HG03095 (cell line): ENCODE data around the gene CPTP.

ENCODE experiments used
- ATAC-seq: cut with Tn5 transposase; IDR thresholded peaks from one replicate; pipeline ENCODE4 v1.9.1; 2021; ENCODE audit warnings: moderate library complexity; ENCODE audit not compliant: unreplicated experiment

CPTP gene

GRCh38 chr1:1347026-1347595, 22.5 kb downstream of the CPTP start:
- ATAC-seq = no peak

DNA sequence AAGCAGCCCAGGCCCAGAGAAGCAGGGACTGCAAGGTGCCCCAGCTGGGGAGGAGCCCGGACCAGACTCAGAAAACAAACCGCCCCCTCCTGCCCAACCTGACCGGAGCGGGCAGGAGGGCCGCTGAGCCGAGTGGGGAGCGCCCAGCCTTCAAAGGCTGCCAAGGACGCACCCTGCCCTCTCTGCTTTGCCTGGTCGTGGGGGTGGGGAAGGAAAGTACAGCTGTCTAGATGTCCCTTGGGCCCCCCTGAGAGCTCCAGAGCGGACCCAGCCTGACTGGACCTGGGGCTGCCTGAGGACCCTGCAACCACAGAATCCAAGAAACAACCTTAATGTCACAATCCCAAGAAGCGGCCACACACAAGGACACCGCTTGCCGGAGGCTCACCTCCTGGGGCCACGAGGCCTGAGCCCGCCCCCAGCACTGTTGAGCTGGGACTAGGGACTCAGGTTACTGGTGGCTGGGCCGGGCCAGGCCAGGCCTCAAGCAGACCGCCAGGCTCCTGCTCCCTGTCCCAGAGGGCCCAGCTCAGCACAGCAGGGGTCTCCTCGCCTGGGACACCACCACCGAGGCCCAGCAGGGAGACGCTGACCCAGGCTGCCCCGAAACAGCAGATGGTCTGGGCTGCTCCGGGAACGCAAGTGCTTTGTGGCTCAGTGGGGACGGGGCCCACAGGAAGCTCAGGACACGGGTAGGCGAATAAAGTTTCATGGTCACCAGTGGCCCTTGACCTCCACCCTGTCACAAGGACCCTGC, 23.2 kb downstream of the CPTP start:
- ATAC-seq = no peak

GRCh38 chr1:1348420-1349255, 24.0 kb downstream of the CPTP start:
- ATAC-seq = peak; percentile 16

DNA sequence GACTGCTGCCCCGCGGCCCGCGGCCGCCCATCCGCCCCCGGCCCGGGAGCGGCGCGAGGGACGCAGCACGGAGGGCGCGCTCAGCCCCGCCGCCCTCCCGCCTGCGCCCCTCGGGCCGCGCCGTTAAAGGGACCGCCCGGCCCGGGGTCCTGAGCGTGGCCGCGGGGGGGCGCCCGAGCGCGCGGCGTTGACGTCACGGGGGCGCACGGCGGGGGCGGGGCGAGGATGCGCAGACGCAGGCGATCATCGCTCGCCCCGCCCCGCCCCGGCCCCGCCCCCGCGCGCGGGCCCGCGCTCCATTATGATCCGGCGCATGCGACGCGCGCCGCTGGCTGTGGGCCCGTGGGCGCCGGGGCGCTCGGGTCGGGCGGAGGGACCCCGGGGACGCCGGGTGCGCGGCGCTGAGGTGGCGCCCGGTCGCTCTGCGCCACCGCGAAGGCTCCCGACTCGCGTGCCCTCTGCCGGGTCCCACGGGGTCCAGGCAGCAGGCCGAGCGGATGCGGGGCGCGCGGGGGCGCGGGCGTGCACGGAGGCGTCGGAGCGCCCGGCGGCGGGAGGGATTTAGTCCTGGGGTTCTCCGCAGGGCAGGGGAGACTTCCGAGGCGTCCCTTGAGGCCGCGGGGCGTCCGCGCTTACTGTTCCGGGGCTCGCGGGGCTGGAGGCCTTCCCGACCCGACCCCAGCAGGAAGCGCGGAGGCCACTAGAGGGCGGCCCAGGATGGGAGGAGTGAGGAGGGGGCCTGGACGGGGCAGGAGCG, 24.8 kb downstream of the CPTP start, which contains the start of gene DVL1:
Gene DVL1, minus strand, starts transcription at position 163 of the 757 bp plus-strand sequence. CDS start 353 bp downstream, outside the sequence.
- peak; percentile 42 for ATAC-seq

DNA sequence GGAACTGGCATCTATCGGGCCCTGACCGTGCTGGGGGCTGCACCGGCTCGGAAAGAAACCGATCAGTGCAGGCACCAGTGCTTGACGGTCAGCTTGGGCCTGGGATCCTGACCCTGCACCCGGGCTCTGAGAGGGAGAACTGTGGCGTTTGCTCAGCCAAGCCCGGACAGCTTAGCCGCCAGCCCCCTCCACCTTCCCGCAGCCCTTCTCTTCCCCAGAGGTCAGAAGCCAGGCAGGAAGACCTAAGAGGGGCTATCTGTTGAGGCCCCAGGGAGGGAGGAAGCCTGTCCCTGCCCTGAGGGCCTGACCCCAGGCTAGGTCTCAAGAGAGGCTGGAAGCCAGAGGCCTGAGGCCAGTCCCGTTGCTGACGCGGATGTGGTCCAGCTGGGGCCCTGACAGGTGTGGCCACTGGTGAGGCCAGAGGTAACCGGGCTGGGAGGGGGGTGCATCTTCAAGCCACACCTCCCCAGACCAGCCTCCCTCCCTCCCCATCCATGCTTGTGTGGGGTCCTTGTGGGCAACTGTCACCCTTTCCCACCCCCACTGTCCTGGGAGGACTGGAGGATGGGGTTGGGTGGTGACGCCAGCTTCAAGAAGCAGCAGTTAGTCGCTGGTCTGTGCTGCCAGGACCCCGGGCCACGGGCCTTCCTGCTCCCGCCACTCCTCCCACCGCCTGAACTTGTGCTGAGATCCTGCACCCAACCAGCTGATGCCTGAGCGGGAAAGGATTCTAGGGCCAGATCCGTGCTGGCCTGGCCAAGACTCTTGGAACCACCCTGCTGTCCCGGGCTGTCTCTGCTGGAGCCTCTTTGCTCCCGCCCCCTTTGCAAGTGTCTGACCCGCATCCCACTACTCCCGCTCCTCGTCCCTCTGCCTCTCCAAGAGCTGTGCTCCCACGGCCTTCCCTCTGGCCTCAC, 27.2 kb downstream of the CPTP start:
- ATAC-seq = no peak

- no peak for ATAC-seq
These were observed 28.3 kb downstream of the CPTP start for GRCh38 chr1:1352786-1353388.

DNA sequence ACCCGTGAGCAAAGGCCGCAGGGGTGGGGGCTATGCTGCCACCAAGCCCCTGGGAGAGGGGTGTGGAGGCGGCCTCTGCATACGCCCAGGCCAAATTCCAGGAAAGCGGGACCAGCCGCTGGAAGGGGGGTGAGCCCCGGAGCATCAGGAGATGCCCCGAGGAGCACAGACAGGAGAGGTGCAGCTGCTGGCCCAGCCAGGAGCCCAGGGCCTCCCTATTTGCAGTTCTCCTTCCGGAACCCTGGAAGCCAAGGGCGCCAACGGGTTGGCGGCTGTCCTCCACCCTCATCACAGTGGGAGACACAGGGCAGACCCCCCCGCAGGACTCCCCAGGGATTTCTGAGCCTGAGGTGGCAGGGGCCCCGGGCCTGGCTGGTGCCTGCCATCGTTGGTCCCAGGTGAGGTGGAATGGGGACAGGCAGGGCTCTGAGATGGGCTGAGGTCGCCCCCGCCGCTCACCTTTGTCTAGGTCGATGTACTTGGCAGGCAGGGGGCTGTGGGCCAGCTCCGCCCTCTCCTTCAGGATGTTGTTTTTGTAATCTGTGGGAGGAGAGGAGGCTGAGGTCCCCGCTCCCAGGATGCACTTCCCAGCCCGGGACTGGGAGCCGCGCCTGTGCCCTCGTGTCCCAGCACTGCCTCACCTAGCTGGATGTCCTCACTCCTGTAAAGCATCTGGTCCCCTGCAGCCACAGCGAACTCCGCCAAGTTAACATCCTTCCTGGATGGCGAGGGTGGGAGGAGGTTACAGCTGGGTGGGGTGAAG, 29.0 kb downstream of the CPTP start:
- ATAC-seq = no peak

DNA sequence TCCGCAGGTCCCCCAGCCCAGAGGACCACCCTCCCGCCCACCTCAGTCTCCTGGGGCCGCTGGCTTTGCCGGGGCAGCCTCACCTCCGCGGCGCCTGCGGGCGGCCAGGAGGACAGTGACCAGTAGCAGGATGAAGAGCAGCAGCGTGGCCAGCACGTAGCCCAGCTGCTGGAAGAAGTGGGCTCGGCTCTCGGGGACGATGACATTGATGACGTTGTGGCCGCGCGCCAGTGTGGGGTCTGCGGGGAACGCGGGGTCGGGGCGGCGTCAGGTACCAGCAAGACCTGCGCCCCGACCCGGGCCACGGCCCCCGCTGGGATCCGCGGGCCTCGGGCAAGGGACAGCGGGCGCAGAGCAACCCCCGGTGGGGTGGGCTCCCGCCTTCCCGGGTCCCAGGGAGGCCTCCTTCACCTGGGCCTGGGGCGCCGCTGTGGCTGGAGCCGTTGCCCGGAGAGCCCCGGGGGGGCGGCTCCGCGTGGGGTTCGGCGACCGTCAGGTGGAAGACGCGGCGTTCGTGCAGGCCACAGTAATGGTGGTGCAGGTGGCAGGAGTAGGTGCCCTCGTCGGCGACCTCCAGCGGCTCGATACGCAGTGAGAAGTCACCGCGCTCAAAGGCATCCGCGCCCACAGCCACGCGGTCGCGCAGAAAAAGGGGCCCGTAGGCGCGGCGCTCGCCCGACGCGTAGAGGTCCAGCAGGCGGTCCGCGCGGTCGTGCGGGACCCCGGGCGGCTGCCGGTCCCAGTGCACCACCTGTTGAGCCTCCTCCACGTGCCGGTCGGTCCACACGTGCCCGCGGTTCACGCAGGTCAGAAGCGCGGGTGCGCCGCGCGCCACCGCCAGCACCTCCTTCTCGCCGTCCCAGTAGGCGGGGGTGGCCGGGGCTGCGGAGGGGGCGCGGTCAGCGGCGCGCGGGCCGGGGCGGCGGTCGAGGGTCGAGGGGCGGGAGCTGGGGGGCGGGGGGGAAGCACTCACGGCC, 30.0 kb downstream of the CPTP start:
- ATAC-seq = no peak

DNA sequence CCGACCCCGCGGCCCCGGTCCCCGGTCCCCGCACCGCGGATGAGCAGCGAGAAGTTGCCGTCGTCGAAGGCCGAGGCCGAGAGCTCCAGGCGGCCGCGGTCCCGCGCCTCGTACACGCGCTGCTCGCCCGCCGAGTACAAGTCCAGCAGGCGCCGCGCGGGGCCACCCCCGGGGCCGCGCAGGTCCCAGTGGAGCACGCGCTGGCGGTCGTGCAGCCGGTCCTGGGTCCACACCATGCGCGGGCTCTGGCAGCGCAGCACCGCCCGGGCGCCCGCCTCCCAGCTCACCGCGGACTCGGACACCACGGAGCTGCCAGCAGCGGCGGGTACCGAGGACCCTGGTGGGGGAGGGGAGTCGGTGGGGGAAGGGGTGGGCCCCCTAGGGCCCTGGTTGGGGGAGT, 30.8 kb downstream of the CPTP start:
- ATAC-seq = no peak

DNA sequence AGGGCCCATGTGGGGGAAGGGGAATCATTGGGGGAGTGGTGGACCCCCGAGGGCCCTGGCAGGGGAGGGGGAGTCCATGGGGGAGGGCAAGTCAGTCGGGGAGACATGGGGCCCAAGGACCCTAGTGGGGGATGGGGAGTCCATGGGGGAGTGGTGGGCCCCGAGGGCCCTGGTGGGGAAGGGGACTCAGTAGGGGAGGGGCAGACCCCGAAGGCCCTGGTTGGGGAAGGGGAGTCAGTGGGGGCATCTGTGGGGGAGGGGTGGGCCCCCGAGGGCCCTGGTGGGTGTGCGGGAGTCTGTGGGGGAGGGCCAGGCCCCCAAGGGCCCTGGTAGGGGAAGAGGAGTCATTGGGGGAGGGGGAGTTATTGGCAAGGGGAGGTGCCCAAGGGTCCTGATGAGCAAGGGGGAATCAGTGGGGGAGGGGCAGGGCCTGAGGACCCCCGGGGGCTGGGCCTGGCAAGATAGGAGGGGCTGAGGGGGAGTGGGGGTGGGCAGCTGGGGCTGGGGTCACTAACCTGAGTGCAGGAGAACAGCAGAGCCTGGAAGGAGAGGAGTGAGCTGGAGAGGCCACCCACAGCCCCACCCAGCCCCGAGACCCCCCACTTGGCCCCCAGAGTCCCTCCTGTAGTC, 31.7 kb downstream of the CPTP start:
- no peak for ATAC-seq

DNA sequence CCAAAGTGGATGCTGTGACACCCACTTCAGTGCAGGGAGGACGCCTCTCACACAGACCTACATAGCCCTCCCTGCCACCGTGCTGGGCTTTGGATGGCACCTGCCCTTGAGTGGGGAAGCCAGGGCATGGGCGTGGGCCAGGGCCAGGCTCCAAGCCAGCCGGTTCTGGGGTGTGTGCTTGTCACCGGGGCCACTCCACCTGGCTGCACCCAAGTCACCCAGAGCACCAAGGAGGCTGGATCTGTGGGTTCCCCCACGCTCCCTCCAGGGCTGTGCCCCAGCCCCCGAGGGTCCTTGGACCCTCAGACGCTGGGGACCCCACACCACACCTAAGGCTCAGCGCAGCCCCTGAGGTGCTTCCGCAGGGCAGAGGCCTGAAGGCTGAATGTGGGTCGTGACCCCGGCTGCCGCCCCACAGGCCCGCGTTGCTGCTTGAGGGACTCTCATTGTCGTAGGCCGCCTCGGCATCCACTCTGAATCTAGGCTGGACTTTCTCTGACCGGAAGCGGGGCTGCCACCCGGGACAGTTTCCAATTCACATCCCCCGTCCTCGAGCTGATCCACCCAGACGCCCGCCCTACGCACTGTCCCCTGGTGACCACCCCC, 32.3 kb downstream of the CPTP start:
- no peak for ATAC-seq

DNA sequence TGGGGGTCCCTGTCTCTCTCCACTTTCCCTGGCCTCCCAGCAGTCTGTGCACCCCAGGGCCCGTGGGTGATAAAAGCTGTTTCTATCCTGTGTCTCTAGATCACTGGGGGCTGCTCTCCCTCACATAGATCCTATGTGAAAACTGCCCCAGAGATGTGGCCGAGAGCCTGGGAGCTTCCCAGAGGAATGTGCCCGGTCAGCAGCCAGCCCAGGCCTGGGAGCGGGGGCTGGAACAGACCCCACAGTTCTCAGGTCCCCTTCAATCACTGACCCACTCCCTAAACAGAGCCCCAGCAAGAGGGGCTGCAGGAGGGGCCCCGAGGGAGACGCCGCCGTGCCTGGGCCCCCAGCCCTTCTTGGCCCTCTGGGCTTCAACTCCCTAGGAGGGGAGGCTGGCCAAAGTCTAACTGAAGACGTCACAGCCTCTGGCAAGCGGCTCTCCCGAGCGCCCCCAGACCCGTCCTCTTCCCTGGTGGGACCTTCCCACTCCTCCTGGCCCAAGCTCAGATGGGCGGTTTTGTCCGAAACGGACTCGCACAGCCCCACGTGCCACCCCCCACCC, 33.4 kb downstream of the CPTP start:
- ATAC-seq = no peak

DNA sequence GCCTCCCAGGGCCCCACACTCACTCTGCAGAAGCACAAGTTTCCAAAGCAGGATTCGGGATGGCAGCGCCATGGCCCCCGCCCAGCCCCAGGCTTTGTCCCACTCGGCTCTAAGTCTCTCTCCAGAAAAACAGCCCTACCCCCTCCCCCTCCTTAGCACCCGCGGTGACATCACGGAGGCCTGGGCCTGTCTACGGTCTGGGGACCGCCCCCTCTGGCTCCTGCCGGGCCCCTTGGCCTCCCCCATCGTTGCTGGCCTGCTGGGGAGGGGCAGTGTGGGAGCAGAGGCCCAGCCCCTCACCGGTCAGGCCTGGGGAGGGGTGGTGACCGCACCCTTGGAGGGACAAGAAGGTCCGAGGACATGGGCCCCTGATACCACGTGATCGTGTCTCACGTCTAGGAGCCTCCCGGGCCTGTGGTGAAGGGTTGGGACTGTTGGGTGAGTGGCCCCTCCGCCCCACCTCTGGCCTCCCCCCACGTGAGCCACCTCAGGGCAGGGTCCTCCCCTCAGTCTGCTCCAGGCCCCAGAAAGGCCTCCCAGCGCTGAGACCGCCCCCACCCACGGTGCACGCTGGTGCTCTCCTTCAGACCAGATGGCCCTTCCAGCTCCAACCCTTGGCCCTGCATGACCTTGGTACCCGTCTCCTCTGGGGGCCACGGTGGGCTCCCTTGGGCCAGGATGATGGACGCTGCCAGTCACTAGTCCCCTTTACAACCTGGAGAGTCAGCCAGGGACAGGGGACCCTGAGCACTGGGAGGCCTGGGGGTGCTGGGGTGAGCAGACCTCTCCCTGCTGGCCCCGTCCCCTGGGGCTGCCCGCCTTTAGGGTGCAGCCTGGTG, 34.0 kb downstream of the CPTP start, which contains the start of gene MXRA8:
Gene MXRA8, minus strand, starts transcription at position 123 of the 839 bp plus-strand sequence. Its CDS starts 51 bp downstream, at position 72.
- no peak for ATAC-seq

DNA sequence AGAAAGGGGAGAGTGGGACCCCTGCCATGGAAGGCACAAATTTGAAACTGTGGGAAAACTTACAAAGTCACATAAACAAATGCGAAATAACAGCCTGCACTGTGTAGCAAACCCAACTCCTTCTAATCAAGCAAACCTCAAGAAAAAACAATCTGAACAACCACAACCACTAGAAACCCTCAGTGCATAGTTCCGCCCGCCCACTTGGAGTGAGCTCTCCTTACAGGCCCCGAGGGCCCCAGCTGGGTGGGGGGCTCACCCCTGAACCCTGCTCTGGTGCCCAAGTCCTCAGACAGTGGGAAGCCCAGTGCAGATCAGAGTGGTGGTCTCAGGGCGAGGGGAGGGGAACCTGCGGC, 34.7 kb downstream of the CPTP start:
- no peak for ATAC-seq

- no peak for ATAC-seq
These were observed 35.3 kb downstream of the CPTP start for GRCh38 chr1:1359664-1360468.
